NCI-H2081 treated with DMSO at 0.1 percent for 48 hours (cell line): ENCODE measurements around the gene ZNF227.
"Not testable (repeated sequence)": the region's sequence is repeated elsewhere in the genome, so short reads cannot be mapped to it uniquely, and the experiment has no call there.

Experiments used
- DNase-seq: peaks from one replicate; lab custom pipeline; 2025; lab: John Stamatoyannopoulos, UW

ZNF227 gene

DNA sequence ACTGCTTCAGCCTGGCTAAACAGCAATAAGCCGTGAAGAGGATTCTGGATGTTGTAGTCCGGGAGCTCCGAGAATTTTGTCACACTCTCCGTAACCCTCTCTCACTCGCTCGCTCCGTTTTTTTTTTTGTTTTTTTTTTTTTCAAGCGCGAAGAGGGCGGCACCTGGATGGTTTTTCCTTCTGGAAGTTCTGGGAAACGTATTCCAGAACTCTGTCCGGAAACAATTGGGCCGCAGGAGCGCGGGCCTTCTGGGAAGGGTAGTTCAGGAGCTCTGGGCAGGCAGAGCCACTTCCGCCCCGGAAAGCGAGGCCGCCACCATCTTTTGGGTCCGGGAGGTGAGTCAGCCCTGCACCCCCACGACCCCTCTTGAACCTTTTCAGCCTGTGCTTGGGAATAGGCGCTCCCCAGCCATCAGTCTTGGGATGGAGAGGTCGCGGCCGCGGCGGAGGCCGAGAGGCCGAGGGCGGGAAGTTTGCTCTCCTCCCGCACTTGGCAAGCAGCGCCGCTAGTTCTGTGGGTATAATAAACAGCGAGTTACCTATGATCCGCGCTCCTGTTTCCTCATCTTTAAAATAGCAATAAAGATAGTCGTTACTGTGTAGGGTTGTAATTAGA, at the start of gene ZNF227:
Gene ZNF227 (plus strand): TSS at position 283 of the 616 bp plus-strand sequence. CDS start 5,261 bp downstream, outside the sequence.
- DNase-seq = peak; percentile 44

DNA sequence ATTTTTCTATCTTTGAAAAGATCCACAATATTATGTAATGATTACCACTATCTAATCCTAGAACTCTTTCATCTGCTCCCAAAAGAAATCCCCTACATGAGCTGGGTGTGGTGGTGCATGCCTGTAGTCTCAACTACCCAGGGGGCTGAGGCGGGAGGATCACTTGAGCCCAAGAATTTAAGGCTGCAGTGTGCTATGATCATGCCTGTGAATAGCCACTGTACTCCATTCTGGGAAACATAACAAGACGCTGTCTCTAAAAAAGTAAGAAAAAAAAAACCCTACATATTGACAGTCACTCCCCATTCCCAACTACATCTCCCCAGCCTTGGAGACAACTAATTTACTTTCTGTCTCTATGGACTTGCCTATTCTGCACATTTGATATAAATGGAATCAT, 48.5 kb upstream of the ZNF227 start:
- DNase-seq = no peak

DNA sequence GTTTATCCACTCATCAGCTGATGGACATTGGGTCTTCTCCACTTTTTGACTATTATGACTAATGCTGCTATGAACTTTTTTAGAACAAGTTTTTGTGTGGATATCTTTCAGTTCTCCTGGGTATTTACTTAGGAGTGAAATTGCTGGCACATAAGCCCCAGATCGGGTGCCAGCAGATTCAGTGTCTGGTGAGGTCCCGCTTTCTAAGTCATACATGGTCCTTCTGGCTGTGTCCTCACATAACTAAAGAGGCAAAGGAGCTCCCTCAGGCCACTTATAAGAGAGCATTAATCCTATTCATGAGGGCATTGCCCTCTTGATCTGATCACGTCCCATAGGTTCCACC, 48.0 kb upstream of the ZNF227 start:
- no peak for DNase-seq

GRCh38 chr19:44164673-44165512, 47.4 kb upstream of the ZNF227 start, which contains the start of gene ZNF226:
ZNF226 (plus strand) TSS chr19:44165100; CDS start chr19:44170081, 4,981 bp downstream.
- peak; percentile 89 for DNase-seq

DNA sequence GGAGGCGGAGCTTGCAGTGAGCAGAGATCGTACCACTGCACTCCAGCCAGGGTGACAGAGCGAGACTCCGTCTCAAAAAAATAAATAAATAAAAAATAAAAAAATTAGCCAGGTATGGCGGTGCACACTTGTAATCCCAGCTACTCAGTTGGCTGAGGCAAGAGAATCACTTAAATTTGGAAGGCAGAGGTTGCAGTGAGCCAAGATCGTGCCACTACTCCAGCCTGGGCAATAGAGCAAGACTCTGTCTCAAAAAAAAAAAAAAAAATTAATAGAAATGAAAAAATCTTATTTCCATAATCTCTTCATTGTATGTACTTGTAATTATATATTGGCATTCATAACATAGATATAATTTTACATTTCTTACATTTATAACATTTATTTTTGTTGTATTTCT, 41.7 kb upstream of the ZNF227 start:
- DNase-seq = not testable (repeated sequence)

- DNase-seq = no peak
Measured at GRCh38 chr19:44176590-44176989, 35.7 kb upstream of the ZNF227 start.

DNA sequence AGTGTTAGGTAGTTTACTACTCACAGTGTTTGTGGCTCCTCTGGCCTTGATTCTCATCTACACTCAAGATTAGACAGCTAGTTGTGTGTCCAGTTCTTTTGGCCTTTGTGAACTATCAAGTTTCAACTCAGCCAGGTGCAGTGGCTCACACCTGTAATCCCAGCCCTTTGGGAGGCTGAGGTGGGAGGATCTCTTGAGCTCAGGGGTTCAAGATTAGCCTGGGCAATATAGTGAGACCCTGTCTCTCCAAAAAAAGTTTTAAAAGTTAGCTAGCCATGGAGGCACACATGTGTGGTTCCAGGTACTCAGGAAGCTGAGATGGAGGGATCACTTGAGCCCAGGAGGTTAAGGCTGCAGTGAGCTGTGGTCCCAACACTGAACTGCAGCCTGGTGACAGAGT, 31.4 kb upstream of the ZNF227 start:
- no peak for DNase-seq

GRCh38 chr19:44182145-44182544, 30.2 kb upstream of the ZNF227 start:
- no peak for DNase-seq

GRCh38 chr19:44190020-44190419, 22.3 kb upstream of the ZNF227 start:
- no peak for DNase-seq

GRCh38 chr19:44192127-44192526, 20.2 kb upstream of the ZNF227 start:
- no peak for DNase-seq

DNA sequence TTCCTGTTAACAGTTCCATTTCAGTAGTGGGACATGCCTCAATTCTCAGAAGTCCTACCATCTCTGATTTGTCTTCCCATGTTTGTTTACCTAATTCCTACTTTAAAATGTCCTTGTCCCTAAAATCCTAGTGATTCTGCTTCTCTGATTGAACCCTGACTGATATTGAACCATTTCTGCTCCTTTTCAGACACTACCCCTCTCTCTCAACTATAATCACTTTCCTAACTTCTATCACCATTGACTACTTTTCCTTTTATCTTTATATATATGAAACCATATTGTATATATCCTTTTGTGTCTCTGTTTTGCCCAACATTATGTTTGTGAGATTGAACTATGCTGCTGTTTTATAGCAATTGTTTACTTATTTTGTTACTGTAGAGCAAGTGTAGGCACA, 15.6 kb upstream of the ZNF227 start:
- no peak for DNase-seq

- peak; percentile 11 for DNase-seq
Measured at GRCh38 chr19:44202470-44202869, 9.9 kb upstream of the ZNF227 start.

GRCh38 chr19:44202974-44203373, 9.4 kb upstream of the ZNF227 start:
- DNase-seq = no peak

DNA sequence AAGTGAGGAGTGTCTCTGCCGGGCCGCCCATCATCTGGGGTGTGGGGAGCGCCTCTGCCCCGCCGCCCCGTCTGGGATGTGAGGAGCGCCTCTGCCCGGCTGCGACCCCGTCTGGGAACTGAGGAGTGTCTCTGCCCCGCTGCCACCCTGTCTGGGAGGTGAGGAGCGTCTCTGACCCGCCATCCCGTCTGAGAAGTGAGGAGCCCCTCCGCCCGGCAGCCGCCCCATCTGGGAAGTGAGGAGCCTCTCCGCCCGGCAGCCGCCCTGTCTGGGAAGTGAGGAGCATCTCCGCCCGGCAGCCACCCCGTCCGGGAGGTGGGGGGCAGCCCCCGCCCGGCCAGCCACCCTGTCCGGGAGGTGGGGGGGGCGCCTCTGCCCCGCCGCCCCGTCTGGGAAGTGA, 8.5 kb upstream of the ZNF227 start:
- DNase-seq = not testable (repeated sequence)

- DNase-seq = no peak
Measured at GRCh38 chr19:44204772-44205171, 7.6 kb upstream of the ZNF227 start.

DNA sequence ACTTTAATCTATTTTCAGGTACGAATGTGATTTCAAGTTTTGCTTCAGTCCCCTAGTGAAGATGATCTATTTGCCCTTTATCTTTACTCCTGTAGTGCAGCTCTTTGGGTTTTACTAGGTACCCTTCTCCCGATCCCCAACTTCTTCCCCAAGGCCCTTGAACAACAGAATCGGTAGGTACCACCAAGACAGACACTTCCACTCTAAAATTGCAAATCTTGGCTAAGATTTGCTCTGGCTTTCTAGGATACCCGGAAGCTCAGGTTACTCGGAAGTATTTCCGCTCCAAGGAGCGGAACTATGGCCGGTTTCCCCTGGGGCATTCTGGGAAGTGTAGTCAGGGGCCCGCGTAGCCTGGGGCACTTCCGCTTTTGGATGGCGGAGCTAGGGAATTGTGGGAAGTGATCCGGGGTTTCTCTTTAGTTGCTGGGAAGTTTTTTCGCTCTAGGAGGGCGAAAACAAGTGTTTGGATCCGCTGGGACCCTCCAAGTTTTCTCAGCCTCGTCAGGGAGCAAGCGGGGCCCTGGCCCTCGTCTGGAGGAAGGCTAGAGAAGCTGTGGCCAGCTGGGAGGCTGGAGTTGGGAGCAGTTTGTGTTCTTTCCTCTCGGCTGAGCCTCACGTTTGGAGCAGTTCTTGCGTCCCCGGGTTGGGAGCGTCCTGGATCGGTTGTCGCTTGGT, 5.1 kb upstream of the ZNF227 start:
- peak; percentile 71 for DNase-seq

DNA sequence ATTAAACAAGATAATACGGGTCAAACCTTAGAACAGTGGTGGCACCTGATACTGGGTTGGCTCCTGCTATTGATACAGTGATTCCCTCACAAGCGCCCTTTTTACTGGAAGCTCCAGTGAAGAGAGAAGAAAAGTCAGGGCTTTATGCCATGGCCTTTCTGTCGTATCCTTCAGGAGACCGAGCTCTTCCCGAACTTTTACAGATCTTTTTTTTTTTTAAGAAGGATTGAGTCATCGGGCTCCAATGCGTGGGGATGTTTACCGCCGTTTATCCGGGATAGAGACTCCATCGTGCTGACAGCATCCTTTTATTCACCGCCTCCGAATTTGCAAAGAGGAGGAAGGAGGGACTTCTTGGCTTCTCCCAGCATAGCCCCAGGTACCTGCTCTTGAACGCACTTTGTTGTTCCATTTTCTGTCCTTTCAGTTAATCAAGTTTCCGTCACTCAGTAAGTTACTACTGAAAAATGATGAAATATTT, 574 bp downstream of the ZNF227 start:
- no peak for DNase-seq

- not testable (repeated sequence) for DNase-seq
Measured at GRCh38 chr19:44219926-44220325, 7.6 kb downstream of the ZNF227 start.

DNA sequence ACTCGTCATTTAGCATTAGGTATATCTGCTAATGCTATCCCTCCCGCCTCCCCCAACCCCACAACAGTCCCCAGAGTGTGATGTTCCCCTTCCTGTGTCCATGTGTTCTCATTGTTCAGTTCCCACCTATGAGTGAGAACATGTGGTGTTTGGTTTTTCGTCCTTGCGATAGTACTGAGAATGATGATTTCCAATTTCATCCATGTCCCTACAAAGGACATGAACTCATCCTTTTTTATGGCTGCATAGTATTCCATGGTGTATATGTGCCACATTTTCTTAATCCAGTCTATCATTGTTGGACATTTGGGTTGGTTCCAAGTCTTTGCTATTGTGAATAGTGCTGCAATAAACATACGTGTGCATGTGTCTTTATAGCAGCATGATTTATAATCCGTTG, 8.4 kb downstream of the ZNF227 start:
- not testable (repeated sequence) for DNase-seq

DNA sequence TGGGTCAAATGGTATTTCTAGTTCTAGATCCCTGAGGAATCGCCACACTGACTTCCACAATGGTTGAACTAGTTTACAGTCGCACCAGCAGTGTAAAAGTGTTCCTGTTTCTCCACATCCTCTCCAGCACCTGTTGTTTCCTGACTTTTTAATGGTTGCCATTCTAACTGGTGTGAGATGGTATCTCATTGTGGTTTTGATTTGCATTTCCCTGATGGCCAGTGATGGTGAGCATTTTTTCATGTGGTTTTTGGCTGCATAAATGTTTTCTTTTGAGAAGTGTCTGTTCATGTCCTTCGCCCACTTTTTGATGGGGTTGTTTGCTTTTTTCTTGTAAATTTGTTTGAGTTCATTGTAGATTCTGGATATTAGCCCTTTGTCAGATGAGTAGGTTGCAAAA, 9.0 kb downstream of the ZNF227 start:
- DNase-seq = not testable (repeated sequence)

DNA sequence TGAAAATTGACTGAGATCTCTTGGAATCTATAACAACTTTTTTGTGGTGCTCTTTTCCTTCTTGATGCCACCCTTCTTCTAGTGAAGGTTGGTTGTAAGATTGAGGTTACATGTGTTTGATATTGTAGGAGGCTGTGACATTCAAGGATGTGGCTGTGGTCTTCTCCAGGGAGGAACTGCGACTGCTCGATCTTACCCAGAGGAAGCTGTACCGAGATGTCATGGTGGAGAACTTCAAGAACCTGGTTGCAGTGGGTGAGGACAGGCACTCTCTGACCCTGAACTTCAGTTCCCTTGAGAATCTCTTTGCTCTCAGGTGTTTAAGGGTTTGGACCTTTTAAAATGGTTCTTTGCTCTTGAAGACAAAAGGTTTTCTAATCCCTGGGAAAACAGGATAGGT, 16.0 kb downstream of the ZNF227 start:
- DNase-seq = no peak

- no peak for DNase-seq
Measured at GRCh38 chr19:44232867-44233266, 20.5 kb downstream of the ZNF227 start.

- no peak for DNase-seq
Measured at GRCh38 chr19:44236384-44236783, 24.1 kb downstream of the ZNF227 start.
